GM21528 (cell line): ENCODE data around the gene MAP1A.
"Not testable (repeated sequence)": the region's sequence is repeated elsewhere in the genome, so short reads cannot be mapped to it uniquely, and the experiment has no call there.

ENCODE experiments used
- ATAC-seq: cut with Tn5 transposase; IDR thresholded peaks from one replicate; pipeline ENCODE4 v1.9.1; 2021; ENCODE audit warnings: mild to moderate bottlenecking, moderate library complexity; ENCODE audit not compliant: unreplicated experiment, low FRiP score

The MAP1A gene

DNA sequence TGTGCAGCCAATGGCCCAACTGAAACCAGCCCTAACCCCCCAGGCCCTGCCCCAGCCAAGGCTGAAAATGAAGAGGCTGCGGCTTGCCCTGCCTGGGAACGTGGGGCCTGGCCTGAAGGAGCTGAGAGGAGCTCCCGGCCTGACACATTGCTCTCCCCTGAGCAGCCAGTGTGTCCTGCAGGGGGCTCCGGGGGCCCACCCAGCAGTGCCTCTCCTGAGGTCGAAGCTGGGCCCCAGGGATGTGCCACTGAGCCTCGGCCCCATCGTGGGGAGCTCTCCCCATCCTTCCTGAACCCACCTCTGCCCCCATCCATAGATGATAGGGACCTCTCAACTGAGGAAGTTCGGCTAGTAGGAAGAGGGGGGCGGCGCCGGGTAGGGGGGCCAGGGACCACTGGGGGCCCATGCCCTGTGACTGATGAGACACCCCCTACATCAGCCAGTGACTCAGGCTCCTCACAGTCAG lies 11.2 kb downstream of the MAP1A start:
- no peak for ATAC-seq

GRCh38 chr15:43529141-43529540 lies 11.7 kb downstream of the MAP1A start:
- no peak for ATAC-seq

- no peak for ATAC-seq
Measured at GRCh38 chr15:43529587-43530345, 12.4 kb downstream of the MAP1A start.

- ATAC-seq: no peak
Measured at GRCh38 chr15:43531018-43531670, 13.7 kb downstream of the MAP1A start.

DNA sequence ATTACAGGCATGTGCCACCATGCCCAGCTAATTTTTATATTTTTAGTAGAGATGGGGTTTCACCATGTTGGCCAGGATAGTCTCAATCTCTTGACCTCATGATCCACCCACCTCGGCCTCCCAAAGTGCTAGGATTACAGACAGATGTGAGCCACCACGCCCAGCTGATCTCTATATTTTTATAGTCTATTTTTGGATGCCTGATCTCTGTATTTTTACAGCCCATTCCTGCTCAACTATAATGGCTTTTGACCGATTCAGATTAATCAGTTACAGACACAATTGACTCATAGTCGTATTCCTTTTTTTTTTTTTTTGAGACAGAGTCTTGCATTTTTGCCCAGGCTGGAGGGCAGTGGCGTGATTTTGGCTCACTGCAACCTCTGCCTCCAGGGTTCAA lies 15.4 kb downstream of the MAP1A start:
- not testable (repeated sequence) for ATAC-seq

- ATAC-seq: no peak
Measured at GRCh38 chr15:43534897-43535296, 17.5 kb downstream of the MAP1A start.

DNA sequence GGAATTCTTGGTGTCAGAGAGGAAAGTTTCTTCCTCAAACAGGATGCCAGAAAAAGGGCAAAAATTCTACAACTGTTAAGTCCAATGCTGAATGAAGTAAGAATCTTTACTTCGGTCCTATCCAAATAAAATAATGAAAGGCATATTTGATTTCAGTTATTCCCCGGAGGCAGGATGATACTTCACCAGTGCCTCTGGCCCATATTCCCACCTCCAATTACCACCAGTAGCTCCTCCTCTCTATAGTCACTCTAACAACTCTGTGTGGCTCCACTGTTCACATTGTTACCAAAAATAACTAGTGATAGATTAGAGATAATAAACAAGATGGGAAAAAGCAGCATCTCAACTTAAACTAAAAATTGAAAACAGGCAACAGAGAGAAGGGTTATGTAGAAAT lies 20.7 kb downstream of the MAP1A start:
- no peak for ATAC-seq

DNA sequence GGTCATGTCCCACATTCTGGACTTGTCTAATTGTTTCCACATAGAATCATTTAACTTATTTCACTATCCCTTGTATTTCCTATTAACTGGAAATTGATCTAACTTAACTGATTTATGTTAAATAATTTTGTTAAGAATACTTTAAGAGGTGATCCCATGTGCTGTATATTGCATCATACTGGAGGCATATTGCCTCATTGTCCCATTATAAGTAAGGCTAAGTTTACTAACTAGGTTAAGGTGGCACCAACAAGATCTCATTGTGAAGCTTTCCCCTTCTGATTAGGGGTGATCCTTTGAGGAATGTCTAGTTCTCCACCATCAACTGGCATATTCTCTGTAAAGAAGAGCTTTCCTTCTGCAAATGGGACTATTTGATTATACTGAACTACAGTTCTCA lies 24.4 kb downstream of the MAP1A start:
- ATAC-seq: no peak

DNA sequence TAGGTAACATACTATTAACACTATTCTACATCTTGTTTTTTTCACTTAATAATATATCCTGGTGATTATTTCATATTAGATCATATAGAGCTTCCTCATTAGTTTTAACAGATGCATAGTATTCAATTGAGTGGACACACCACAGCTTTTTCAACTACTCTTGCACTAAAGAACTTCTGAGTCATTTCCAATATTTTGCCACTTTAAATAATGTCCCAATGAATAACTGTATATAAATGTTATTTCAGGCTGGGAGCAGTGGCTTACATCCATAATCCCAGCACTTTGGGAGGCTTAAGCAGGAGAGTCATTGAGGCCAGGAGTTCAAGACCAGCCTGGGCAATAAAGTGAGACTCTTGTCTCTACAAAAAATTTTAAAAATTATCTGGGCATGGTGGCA lies 26.9 kb downstream of the MAP1A start:
- ATAC-seq: no peak

- ATAC-seq: no peak
Measured at GRCh38 chr15:43545426-43545825, 28.0 kb downstream of the MAP1A start.

- no peak for ATAC-seq
Measured at GRCh38 chr15:43547539-43547938, 30.1 kb downstream of the MAP1A start.

GRCh38 chr15:43550527-43551363 lies 33.3 kb downstream of the MAP1A start:
- ATAC-seq: no peak

GRCh38 chr15:43552256-43552655 lies 34.8 kb downstream of the MAP1A start:
- ATAC-seq: no peak

- ATAC-seq: no peak
Measured at GRCh38 chr15:43552986-43553385, 35.6 kb downstream of the MAP1A start.

DNA sequence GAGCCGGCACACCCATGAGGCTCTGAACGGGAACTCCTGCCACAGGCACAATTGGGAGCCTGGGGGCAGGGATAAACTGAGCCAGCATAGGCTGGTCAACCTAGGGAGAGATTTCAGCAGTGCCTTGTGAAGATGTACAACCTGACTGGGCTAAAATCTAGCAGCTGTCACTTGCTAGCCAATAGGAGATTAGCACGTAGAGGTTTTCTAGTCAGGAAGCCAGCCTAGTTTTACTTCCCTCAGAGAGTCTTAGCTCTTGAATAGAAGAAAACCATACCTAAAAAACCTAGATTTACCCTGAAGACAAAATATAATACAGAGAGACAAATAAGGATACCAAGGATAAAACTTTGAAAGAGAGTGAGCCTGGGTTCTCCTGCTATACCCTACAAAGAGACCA lies 45.3 kb downstream of the MAP1A start:
- not testable (repeated sequence) for ATAC-seq

- ATAC-seq: not testable (repeated sequence)
Measured at GRCh38 chr15:43563793-43564192, 46.4 kb downstream of the MAP1A start.

GRCh38 chr15:43566615-43567014 lies 49.2 kb downstream of the MAP1A start:
- ATAC-seq: not testable (repeated sequence)

DNA sequence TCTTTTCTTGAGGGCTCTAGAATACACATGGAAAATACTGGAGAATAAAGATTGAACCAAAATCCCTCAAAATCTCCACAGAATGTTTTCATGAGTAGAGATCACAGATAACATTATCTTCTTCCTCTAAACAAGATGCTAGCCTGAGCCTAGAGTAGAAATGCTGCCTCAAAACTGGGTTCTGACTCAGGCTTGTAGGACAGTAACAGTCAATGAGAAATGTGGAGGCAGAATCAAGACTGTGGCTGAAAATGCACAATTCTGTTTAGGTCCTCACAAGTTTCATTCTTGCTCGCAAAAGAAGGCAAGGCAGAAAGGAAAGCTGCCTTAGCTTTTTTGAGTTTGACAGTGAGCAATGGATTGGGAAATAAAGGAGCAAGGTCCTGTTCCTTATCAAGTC lies 57.2 kb downstream of the MAP1A start:
- not testable (repeated sequence) for ATAC-seq
